BE2C (cell line): ENCODE results near the gene AXDND1.
"Not testable (repeated sequence)": the region's sequence is repeated elsewhere in the genome, so short reads cannot be mapped to it uniquely, and the experiment has no call there.

ENCODE experiments used
- DNase-seq: peaks from one replicate; pipeline ENCODE4 v3.0.0-alpha.2; 2020
- H3K27me3 ChIP-seq: fragments of 250-450 bp; sonication (Bioruptor Pico); 2 replicates; pipeline ENCODE4 v1.5.1; 2020; ENCODE audit warnings: mild to moderate bottlenecking
- H3K36me3 ChIP-seq: fragments of 250-450 bp; sonication (Bioruptor Pico); 2 replicates; pipeline ENCODE4 v1.5.1; 2020; ENCODE audit warnings: mild to moderate bottlenecking
- H3K4me1 ChIP-seq: fragments of 250-450 bp; sonication (Bioruptor Pico); 2 replicates; pipeline ENCODE4 v1.5.1; 2020
- H3K4me3 ChIP-seq: 2 replicates; pipeline ENCODE4 v1.5.1; 2011; ENCODE audit warnings: low read depth, low read length
- H3K9me3 ChIP-seq: fragments of 250-450 bp; sonication (Bioruptor Pico); 2 replicates; pipeline ENCODE4 v1.5.1; 2020
- CTCF ChIP-seq: IDR thresholded peaks from 2 replicates; pipeline ENCODE4 v1.5.1; 2012; ENCODE audit warnings: mild to moderate bottlenecking, low read depth, low read length

Gene AXDND1

GRCh38 chr1:179376223-179376622, 10.5 kb downstream of the AXDND1 start:
- DNase-seq, result no peak
- TF ChIP-seq CTCF, result no peak
- no peaks in the 10 kb centered on the region for H3K9me3 ChIP-seq
- H3K4me1 ChIP-seq, result no peaks in the 10 kb centered on the region
- no peaks in the 10 kb centered on the region for H3K36me3 ChIP-seq
- H3K4me3 ChIP-seq, result no peak overlapping the region
- peaks cover 14% of the 10 kb centered on the region for H3K27me3 ChIP-seq

- no peaks in the 10 kb centered on the region for H3K4me1 ChIP-seq
- peaks cover 7% of the 10 kb centered on the region; the same call in 1 of the 2 replicates for H3K27me3 ChIP-seq
- no peaks in the 10 kb centered on the region for H3K36me3 ChIP-seq
- no peak overlapping the region for H3K4me3 ChIP-seq
- no peaks in the 10 kb centered on the region for H3K9me3 ChIP-seq
- no peak for TF ChIP-seq CTCF
- no peak for DNase-seq
Observed at GRCh38 chr1:179380299-179380698, 14.5 kb downstream of the AXDND1 start.

GRCh38 chr1:179384027-179384426, 18.3 kb downstream of the AXDND1 start:
- H3K9me3 ChIP-seq, result no peaks in the 10 kb centered on the region
- H3K4me1 ChIP-seq, result no peaks in the 10 kb centered on the region
- DNase-seq, result no peak
- H3K36me3 ChIP-seq, result no peaks in the 10 kb centered on the region
- TF ChIP-seq CTCF, result no peak
- H3K4me3 ChIP-seq, result no peak overlapping the region
- no peaks in the 10 kb centered on the region for H3K27me3 ChIP-seq

- TF ChIP-seq CTCF, result no peak
- DNase-seq, result no peak
- Histone ChIP-seq H3K27me3 (no peaks in the 10 kb centered on the region), H3K4me1 (no peaks in the 10 kb centered on the region), H3K9me3 (no peaks in the 10 kb centered on the region), H3K36me3 (no peaks in the 10 kb centered on the region), H3K4me3 (no peak overlapping the region)
Observed at GRCh38 chr1:179385510-179385909, 19.7 kb downstream of the AXDND1 start.

- DNase-seq, result no peak
- Histone ChIP-seq H3K9me3 (no peaks in the 10 kb centered on the region; the same call in 1 of the 2 replicates), H3K27me3 (no peaks in the 10 kb centered on the region), H3K36me3 (no peaks in the 10 kb centered on the region), H3K4me3 (no peak overlapping the region), H3K4me1 (no peaks in the 10 kb centered on the region)
- TF ChIP-seq CTCF, result no peak
Observed at GRCh38 chr1:179393721-179394120, 27.9 kb downstream of the AXDND1 start.

GRCh38 chr1:179399399-179399798, 33.6 kb downstream of the AXDND1 start:
- not testable (repeated sequence) for H3K4me3 ChIP-seq

GRCh38 chr1:179417760-179418159, 52.0 kb downstream of the AXDND1 start:
- H3K36me3 ChIP-seq, H3K27me3 ChIP-seq, DNase-seq, H3K9me3 ChIP-seq, H3K4me1 ChIP-seq, H3K4me3 ChIP-seq: not testable (repeated sequence)

More at GRCh38 chr1:179399399-179399798, 33.6 kb downstream of the AXDND1 start:
- DNase-seq, H3K36me3 ChIP-seq, H3K4me1 ChIP-seq, H3K9me3 ChIP-seq, H3K27me3 ChIP-seq: not testable (repeated sequence)

GRCh38 chr1:179418706-179419105, 52.9 kb downstream of the AXDND1 start:
- not testable (repeated sequence) for H3K27me3 ChIP-seq, H3K9me3 ChIP-seq, H3K4me1 ChIP-seq, H3K36me3 ChIP-seq, DNase-seq, H3K4me3 ChIP-seq
